Subcutaneous abdominal adipose tissue (tissue), 5 donors: ENCODE results near the gene NOTCH3.

Experiments used
- H3K27ac ChIP-seq: one replicate; pipeline ENCODE4 v1.7.0; 2013; ENCODE audit warnings: low read depth, mild to moderate bottlenecking, inconsistent platforms, low read length, moderate library complexity
- H3K27me3 ChIP-seq, 5 donors: one replicate each; pipeline ENCODE4 v1.7.0; 2013; ENCODE audit warnings: low read length in 5 of 5, inconsistent platforms in 1 of 5; ENCODE audit not compliant: control insufficient read depth in 5 of 5, insufficient read depth in 4 of 5
- H3K36me3 ChIP-seq, 5 donors: one replicate each; pipeline ENCODE4 v1.7.0; 2013; ENCODE audit warnings: low read length in 5 of 5; ENCODE audit not compliant: control insufficient read depth in 5 of 5, insufficient read depth in 5 of 5
- H3K4me1 ChIP-seq, 5 donors: one replicate each; pipeline ENCODE4 v1.7.0; 2013; ENCODE audit warnings: low read length in 5 of 5, mild to moderate bottlenecking in 3 of 5, moderate library complexity in 1 of 5; ENCODE audit not compliant: control insufficient read depth in 5 of 5, insufficient read depth in 5 of 5
- H3K4me3 ChIP-seq, 5 donors: one replicate each; pipeline ENCODE4 v1.7.0; 2013; ENCODE audit warnings: low read length in 5 of 5, low read depth in 1 of 5
- H3K9ac ChIP-seq, 5 donors: one replicate each; pipeline ENCODE4 v1.7.0; 2013; ENCODE audit warnings: low read length in 5 of 5, mild to moderate bottlenecking in 4 of 5, moderate library complexity in 3 of 5
- H3K9me3 ChIP-seq, 5 donors: one replicate each; pipeline ENCODE4 v1.7.0; 2013; ENCODE audit warnings: low read length in 5 of 5; ENCODE audit not compliant: control insufficient read depth in 5 of 5
- donor health status: healthy.
- donor health status: healthy.
- donor health status: healthy.
- donor health status: healthy.
- donor health status: healthy.

Gene NOTCH3

DNA sequence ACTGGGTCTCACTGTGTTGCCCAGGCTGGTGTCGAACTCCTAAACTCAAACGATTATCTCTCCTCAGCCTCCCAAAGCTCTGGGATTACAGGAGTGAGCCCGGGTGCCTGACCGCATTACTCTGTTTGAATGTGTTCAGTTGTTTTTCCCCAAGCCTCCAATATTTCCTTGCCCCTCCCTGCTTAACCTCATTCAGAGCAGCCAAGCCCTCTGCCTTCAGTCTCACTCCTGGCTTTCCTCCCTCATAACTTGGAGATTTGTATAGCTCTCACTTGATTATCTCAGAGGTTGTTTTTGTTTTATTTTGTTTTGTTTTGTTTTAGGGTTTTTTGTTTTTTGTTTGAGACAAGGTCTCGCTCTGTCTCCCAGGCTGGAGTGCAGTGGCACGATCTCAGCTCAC is 20.0 kb upstream of the NOTCH3 start:
- Histone ChIP-seq H3K36me3 (no peaks in the 10 kb centered on the region), H3K4me1 (peaks cover 5 to 18% (median 18%) of the 10 kb centered on the region in 5 donors), H3K9me3 (no peaks in the 10 kb centered on the region), H3K9ac (no peak overlapping the region), H3K27me3 (no peaks in the 10 kb centered on the region), H3K27ac (no peak overlapping the region), H3K4me3 (no peak overlapping the region)

DNA sequence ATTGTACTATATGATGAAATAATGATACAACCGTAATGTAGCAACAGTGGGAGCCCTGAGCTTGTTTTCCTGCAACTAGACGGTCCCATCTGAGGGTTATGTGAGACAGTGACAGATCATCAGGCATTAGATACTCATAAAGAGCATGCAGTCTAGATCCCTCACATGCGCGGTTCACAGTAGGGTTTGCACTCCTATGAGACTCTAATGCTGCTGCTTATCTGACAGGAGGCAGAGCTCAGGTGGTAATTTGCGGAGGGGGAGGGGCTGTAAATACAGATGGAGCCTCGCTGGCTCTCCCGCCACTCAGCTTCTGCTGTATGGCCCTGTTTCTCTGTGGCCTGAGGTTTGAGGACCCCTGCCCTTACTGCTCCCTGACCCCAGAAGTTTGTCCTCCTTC is 17.7 kb upstream of the NOTCH3 start:
- Histone ChIP-seq H3K36me3 (no peaks in the 10 kb centered on the region), H3K9ac (no peak overlapping the region), H3K27ac (no peak overlapping the region), H3K4me3 (no peak overlapping the region), H3K4me1 (peaks cover 6 to 19% (median 18%) of the 10 kb centered on the region in 5 donors), H3K27me3 (peaks cover 0 to 4% (median 0%) of the 10 kb centered on the region in 5 donors), H3K9me3 (no peaks in the 10 kb centered on the region)

DNA sequence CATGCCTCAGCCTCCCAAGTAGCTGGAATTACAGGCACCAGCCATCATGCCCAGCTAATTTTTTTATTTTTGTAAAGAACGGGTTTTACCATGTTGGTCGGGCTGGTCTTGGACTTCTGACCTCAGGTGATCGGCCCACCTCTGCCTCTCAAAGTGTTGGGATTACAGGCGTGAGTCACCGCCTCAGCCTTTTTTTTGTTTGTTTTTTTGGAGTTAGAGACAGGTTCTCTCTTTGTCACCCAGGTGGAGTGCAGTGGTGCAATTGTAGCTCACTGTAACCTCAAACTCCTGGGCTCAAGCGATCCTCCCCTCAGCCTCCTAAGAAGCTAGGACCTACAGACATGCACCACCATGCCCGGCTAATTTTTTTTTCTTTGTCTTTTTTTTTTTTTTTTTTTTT is 15.6 kb upstream of the NOTCH3 start:
- Histone ChIP-seq H3K27me3 (peaks cover 0 to 4% (median 0%) of the 10 kb centered on the region in 5 donors), H3K9me3 (no peaks in the 10 kb centered on the region), H3K27ac (no peak overlapping the region), H3K9ac (no peak overlapping the region), H3K4me3 (no peak overlapping the region), H3K36me3 (no peaks in the 10 kb centered on the region), H3K4me1 (peaks cover 3 to 12% (median 8%) of the 10 kb centered on the region in 5 donors)

DNA sequence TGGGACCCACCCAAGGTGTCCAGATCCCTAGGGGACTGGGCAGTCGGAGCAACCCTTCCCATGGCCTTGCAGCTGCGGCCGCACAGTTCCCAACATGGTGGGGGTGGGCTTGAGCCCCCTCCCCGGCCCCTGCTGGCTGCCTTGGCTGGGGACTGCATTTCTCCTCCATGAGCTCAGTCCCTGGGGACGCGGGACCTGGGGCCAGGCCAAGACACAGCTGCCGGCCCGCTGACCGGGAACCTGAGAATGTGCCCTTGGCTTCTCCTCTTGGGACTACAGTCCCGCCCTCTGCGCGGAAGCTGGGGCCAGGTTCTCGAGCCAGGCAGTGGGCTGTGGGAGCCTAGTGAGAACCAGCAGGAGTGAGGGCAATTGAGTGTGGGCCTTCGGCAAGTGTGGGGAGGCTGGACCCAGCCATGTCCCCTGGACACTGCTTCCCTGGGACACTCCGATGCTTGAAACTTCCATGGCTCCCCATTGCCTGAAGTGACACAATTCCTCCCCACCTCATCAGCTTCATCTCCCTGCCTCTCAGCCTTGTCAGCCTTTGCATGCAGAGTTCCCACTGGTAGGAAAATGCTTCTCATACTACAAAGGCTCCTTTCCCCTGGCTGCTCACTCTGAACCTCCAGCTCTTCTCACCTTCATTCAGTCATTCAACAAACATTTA is 13.1 kb upstream of the NOTCH3 start:
- Histone ChIP-seq H3K4me1 (peaks cover 3 to 22% (median 11%) of the 10 kb centered on the region in 5 donors), H3K27ac (no peak overlapping the region), H3K4me3 (no peak overlapping the region), H3K36me3 (no peaks in the 10 kb centered on the region), H3K9ac (no peak overlapping the region), H3K9me3 (no peaks in the 10 kb centered on the region), H3K27me3 (peaks cover 0 to 4% (median 0%) of the 10 kb centered on the region in 5 donors)

DNA sequence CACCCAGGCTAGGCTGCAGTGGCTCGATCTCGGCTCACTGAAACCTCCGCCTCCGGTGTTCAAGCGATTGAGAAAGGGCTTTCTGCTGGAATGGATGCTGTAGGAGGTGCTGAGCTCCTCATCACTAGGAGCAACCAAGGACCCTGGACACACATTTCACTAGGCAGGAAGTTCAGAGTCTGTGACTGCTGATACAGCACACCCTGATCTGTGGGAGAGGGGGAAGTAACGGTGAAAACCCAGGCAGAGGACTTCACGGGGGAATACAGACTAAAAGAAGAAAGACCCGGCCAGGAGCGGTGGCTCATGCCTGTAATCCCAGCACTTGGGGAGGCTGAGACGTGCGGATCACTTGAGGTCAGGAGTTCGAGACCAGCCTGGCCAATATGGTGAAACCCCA is 11.9 kb upstream of the NOTCH3 start:
- Histone ChIP-seq H3K36me3 (no peaks in the 10 kb centered on the region), H3K4me1 (peaks cover 3 to 22% (median 11%) of the 10 kb centered on the region in 5 donors), H3K9ac (no peak overlapping the region), H3K27me3 (peaks cover 0 to 4% (median 0%) of the 10 kb centered on the region in 5 donors), H3K9me3 (no peaks in the 10 kb centered on the region), H3K27ac (no peak overlapping the region), H3K4me3 (no peak overlapping the region)

DNA sequence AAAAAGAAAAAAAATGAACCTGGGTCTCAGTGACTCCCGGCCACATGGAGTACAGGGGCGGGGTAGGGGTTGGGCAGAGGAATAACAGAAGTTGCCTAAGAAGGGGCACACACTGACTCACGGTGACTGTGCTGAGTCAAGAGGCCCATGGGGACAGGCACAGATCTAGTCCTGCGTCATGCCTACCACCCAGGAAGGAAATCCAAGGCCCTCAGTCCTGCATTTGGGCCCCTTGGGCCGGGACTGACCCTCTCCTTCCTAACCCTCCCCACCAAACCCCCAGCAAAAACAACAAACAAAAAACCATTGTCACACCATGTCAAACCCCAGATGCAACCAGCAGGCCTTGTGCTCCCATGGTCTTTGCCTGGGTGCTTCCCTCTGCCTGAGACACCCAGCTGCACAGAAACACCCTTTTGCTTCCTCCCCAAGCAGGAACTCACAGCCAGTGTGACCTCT is 9.6 kb upstream of the NOTCH3 start:
- H3K4me3 ChIP-seq: no peak overlapping the region
- H3K9me3 ChIP-seq: no peaks in the 10 kb centered on the region
- no peak overlapping the region for H3K27ac ChIP-seq
- H3K4me1 ChIP-seq: peaks cover 3 to 22% (median 11%) of the 10 kb centered on the region in 5 donors
- H3K27me3 ChIP-seq: peaks cover 0 to 4% (median 0%) of the 10 kb centered on the region in 5 donors
- H3K9ac ChIP-seq: no peak overlapping the region
- no peaks in the 10 kb centered on the region for H3K36me3 ChIP-seq

DNA sequence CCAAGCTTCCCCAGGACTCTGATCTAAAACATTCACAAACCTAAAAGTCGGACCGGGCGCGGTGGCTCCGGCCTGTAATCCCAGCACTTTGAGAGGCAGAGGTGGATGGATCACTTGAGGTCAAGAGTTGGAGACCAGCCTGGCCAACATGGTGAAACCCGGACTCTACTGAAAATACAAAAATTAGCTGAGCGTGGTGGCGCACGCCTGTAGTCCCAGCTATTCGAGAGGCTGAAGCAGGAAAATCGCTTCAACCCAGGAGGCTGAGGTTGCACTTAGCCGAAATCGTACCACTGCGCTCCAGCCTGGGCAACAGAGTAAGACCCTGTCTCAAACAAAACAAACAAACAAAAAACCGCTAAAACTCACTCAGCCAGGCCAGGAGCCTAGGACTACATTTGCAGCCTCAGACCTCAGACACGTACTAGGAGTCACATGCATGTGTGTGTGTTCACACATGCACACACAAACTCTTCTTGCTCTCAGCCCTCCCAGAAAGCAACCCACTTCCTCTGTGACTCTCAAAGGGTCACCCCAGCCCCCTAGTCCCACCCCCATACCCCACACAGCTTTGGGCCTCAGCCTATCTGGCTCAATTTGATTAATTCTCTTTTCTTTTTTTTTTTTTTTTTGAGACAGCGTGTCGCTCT is 704 bp upstream of the NOTCH3 start:
- no peak overlapping the region for H3K9ac ChIP-seq
- peaks cover 0 to 2% (median 0%) of the 10 kb centered on the region in 5 donors for H3K36me3 ChIP-seq
- H3K27ac ChIP-seq: no peak overlapping the region
- peaks cover 2 to 31% (median 13%) of the 10 kb centered on the region in 5 donors for H3K4me1 ChIP-seq
- H3K27me3 ChIP-seq: peaks cover 0 to 16% (median 9%) of the 10 kb centered on the region in 5 donors
- H3K9me3 ChIP-seq: no peaks in the 10 kb centered on the region
- H3K4me3 ChIP-seq: peak overlapping the region in 3 of 5 donors; percentile 13 to 47 (median 26)

DNA sequence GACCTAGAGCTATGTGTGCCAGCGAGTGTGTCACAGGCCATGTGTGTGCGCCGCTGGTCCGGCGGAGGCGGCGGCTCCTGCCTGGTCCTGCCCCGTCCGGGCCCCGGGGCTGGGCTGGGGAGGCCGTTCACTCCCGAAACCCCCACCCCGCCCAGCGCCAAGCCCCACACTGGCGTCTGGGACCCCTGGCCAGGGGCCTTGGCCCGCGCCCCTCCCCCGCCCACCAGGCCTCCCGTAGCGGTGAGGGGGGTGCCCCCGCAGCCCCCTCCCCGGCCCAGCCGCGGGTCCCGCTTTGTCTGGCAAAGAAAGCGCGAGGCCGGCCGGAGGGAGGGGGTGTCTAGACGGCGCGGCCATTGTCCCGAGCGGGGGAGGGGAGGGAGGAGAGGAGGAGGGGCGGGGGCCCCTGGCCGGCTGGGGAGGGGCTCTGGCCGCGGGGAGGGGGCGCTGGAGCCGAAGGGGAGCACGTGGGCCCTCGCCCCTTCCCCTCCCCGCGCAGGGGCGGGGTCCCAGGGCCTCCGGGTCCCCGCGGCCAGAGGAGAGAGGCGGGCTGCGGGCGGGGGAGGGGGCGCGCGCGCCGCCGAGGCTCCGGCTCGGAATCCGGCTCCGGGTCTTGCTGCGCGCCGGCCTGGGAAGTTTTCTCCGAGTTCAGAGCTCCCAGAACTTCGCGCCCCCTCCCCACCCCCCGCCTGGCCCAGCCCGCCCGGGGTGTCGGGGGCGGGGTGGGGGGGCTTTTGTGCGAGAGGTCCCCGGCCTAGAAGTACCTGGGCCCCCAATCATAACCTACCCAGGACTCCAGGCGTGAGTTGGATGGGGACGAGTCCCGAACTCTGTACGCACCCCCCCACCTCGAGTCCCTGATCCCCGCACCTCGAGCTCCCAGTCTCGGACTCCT is 888 bp downstream of the NOTCH3 start:
- no peak overlapping the region for H3K27ac ChIP-seq
- no peaks in the 10 kb centered on the region for H3K9me3 ChIP-seq
- H3K4me1 ChIP-seq: peaks cover 4 to 35% (median 16%) of the 10 kb centered on the region in 5 donors
- peaks cover 0 to 26% (median 15%) of the 10 kb centered on the region in 5 donors for H3K27me3 ChIP-seq
- H3K9ac ChIP-seq: peak overlapping the region in 4 of 5 donors; percentile 49 to 73 (median 54)
- peak overlapping the region; percentile 11 to 61 (median 58) for H3K4me3 ChIP-seq
- peaks cover 0 to 2% (median 0%) of the 10 kb centered on the region in 5 donors for H3K36me3 ChIP-seq

DNA sequence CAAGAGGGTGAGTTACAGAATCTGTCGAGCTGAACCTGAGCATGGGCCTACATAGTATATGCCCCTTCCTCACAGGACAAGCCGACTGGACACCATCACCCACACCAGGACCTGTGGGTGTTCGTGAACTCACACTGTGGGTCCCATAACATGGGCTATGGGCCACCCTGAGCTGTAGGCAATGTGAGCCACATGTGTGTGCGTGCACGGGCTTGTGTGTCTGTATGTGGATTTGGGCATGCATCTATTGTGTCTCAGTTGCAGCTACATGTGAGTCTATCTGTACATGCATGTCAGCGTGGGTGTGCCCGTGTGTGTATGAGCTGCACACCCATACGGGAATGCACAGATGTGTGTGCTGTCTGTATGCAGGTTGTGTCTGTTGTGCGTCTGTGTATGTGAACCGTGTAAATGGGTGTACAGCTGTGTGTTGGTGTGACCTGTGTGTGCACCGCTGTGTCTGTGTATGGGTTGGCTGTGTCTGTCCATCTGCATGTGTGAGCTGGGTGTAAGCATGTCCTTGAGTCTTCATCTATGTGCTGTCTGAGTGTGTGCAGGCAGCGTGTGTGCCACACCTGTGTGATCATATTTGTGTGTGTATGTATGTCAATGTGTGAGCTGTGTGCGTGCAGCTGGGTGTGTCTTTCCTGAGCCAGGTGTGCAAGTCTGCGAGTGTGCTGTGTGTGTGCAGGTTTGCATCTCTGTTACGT is 1.7 kb downstream of the NOTCH3 start:
- Histone ChIP-seq H3K27ac (no peak overlapping the region), H3K36me3 (peaks cover 0 to 2% (median 0%) of the 10 kb centered on the region in 5 donors), H3K4me3 (peak overlapping the region in 4 of 5 donors; percentile 3 to 58 (median 54)), H3K9ac (no peak overlapping the region), H3K4me1 (peaks cover 7 to 36% (median 16%) of the 10 kb centered on the region in 5 donors), H3K27me3 (peaks cover 0 to 32% (median 16%) of the 10 kb centered on the region in 5 donors), H3K9me3 (no peaks in the 10 kb centered on the region)
